GM12878 (cell line): ENCODE data around the gene RAP1B. TPM values are rescaled to one million over a fixed set of nuclear protein-coding genes. Genes with fewer than 3 reads are reported as not detected.

Experiments
- BCL11A ChIP-seq: IDR thresholded peaks from 2 replicates; pipeline ENCODE4 v1.6.1; 2011; ENCODE audit warnings: low read depth, low read length
- BCL3 ChIP-seq: IDR thresholded peaks from 2 replicates; pipeline ENCODE4 v1.6.1; 2011; ENCODE audit warnings: borderline replicate concordance, low read depth, mild to moderate bottlenecking, moderate library complexity, low read length; ENCODE audit not compliant: insufficient read depth, poor library complexity, severe bottlenecking
- CREB1 ChIP-seq: IDR thresholded peaks from 2 replicates; pipeline ENCODE4 v1.6.1; 2012; ENCODE audit warnings: low read depth, mild to moderate bottlenecking, inconsistent platforms
- E2F4 ChIP-seq: IDR thresholded peaks from 2 replicates; pipeline ENCODE4 v1.6.1; 2012; ENCODE audit warnings: low read depth, low read length, improper control_type of control experiment
- E2F8 ChIP-seq: fragments of 450-650 bp; IDR thresholded peaks from 2 replicates; pipeline ENCODE4 v1.6.1; 2018; ENCODE audit warnings: mild to moderate bottlenecking, low read depth, moderate library complexity; ENCODE audit not compliant: partially characterized antibody
- E4F1 ChIP-seq: fragments of 450-650 bp; IDR thresholded peaks from 2 replicates; pipeline ENCODE4 v1.6.1; 2018; ENCODE audit warnings: borderline replicate concordance, mild to moderate bottlenecking; ENCODE audit not compliant: partially characterized antibody
- ETV6 ChIP-seq, 2 experiments: fragments of 450-650 bp in 1 of 2; IDR thresholded peaks in 1 of 2; conservative IDR thresholded peaks in 1 of 2; 2 replicates each; pipeline ENCODE4 v1.6.1; 2014; ENCODE audit warnings: antibody characterized with exemption in 1 of 2, borderline replicate concordance in 1 of 2, low read depth in 1 of 2, mild to moderate bottlenecking in 1 of 2, moderate library complexity in 1 of 2
- HCFC1 ChIP-seq: fragments of 150-350 bp; IDR thresholded peaks from 2 replicates; pipeline ENCODE4 v1.6.1; 2014; ENCODE audit warnings: low read length
- IRF4 ChIP-seq: IDR thresholded peaks from 2 replicates; pipeline ENCODE4 v1.6.1; 2011; ENCODE audit warnings: low read depth, low read length
- JUNB ChIP-seq: IDR thresholded peaks from 2 replicates; pipeline ENCODE4 v1.6.1; 2016; ENCODE audit warnings: antibody characterized with exemption, mild to moderate bottlenecking
- PAX8 ChIP-seq: fragments of 450-650 bp; IDR thresholded peaks from 2 replicates; pipeline ENCODE4 v1.6.1; 2017; ENCODE audit warnings: mild to moderate bottlenecking, moderate library complexity
- POLR2A ChIP-seq: IDR thresholded peaks from 2 replicates; pipeline ENCODE4 v1.6.1; 2011; ENCODE audit warnings: low read depth, mild to moderate bottlenecking, low read length
- SIN3A ChIP-seq: IDR thresholded peaks from 2 replicates; pipeline ENCODE4 v1.6.1; 2012; ENCODE audit warnings: low read depth, low read length, improper control_type of control experiment
- SMC3 ChIP-seq: IDR thresholded peaks from 2 replicates; pipeline ENCODE4 v1.6.1; 2011; ENCODE audit warnings: low read length, improper control_type of control experiment, borderline replicate concordance
- STAT1 ChIP-seq: fragments of 450-650 bp; conservative IDR thresholded peaks from 2 replicates; pipeline ENCODE4 v1.6.1; 2014; ENCODE audit warnings: antibody characterized with exemption, mild to moderate bottlenecking
- TARDBP ChIP-seq: IDR thresholded peaks from 2 replicates; pipeline ENCODE4 v1.6.1; 2016; ENCODE audit warnings: borderline replicate concordance
- ZNF207 ChIP-seq: fragments of 450-650 bp; IDR thresholded peaks from 2 replicates; pipeline ENCODE4 v1.6.1; 2014; ENCODE audit warnings: antibody characterized with exemption, mild to moderate bottlenecking, borderline replicate concordance
- ZNF24 ChIP-seq: fragments of 450-650 bp; IDR thresholded peaks from 2 replicates; pipeline ENCODE4 v1.6.1; 2017; ENCODE audit warnings: antibody characterized with exemption, mild to moderate bottlenecking
- polyA plus RNA-seq, 11 experiments: library from polyadenylated mRNA; depleted of rRNA in 4 of 11; unstranded in 6 of 11; stranded (reverse) in 5 of 11; fragments of >200 nt; fragmentation: Nextera tagmentation in 4 of 11; fragmentation: Illumina TruSeq in 1 of 11; extraction: Ambion mirVana in 4 of 11; extraction: Trizol in 1 of 11; gene quantifications; 1 replicate in 1 of 11; 2 replicates in 10 of 11; pipeline versions ENCODE4 v1.2.1 to v1.2.3, GENCODE V29; 2011 to 2016; ENCODE audit warnings: inconsistent platforms in 2 of 11, missing spikeins in 2 of 11, low read depth in 1 of 11
- total RNA-seq, 4 experiments: library from RNA; depleted of rRNA in 3 of 4; stranded (reverse); fragments of >200 nt in 3 of 4; fragmentation: Illumina TruSeq in 1 of 4; extraction: Trizol in 1 of 4; gene quantifications; 2 replicates each; pipeline versions ENCODE4 v1.2.1 to v1.2.3, GENCODE V29; 2013 to 2021
- TF ChIP-seq, protein P1 (sequence below): fragments of 450-650 bp; formaldehyde crosslinking; IDR thresholded peaks from 2 replicates; pipeline ENCODE4 v1.4.0; 2020; ENCODE audit warnings: mild to moderate bottlenecking, moderate library complexity

Gene RAP1B
- total and polyA plus RNA-seq, 10 of the 15 experiments (the other 5 are each of a cell fraction or from before 2014, with no cell fraction given) = 88.9 to 219 (median 127) TPM

DNA sequence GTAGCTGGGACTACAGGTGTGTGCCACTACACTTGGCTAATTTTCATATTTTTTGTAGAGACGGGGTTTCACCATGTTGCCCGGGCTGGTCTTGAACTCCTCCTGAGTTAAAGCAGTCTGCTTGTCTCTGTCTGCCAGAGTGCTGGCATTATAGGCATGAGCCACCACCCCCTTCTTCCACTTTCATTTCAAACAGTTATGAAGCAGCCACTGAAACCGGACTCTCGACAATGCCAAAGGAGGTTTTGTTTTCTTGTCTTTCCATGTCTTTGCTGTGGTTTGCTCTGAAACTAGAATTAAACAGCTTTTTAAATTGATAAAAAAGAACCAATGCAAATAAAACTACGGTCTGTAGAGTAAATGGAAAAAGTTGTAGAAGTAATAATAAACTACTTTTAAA is 30.4 kb downstream of the RAP1B start (continued):
- TF ChIP-seq ZNF207 = no peak
- no peak for TF ChIP-seq TARDBP
- peak in 1 of 2 experiments; percentile 83; a peak in 2 of 4 replicates for TF ChIP-seq ETV6 (conservative IDR thresholded peaks at IDR 0.05 in 1 of 2, IDR thresholded peaks at IDR 0.05 in 1 of 2; ENCODE audit: borderline replicate concordance in 1 of 2, low read depth in 1 of 2)
- no peak for TF ChIP-seq BCL3
- no peak for TF ChIP-seq STAT1
- TF ChIP-seq E2F4 = no peak
- TF ChIP-seq PAX8 = no peak
- peak; percentile 61; the same call in 1 of the 2 replicates for TF ChIP-seq ZNF24
- no peak for TF ChIP-seq CREB1
- TF ChIP-seq, protein P1, sequence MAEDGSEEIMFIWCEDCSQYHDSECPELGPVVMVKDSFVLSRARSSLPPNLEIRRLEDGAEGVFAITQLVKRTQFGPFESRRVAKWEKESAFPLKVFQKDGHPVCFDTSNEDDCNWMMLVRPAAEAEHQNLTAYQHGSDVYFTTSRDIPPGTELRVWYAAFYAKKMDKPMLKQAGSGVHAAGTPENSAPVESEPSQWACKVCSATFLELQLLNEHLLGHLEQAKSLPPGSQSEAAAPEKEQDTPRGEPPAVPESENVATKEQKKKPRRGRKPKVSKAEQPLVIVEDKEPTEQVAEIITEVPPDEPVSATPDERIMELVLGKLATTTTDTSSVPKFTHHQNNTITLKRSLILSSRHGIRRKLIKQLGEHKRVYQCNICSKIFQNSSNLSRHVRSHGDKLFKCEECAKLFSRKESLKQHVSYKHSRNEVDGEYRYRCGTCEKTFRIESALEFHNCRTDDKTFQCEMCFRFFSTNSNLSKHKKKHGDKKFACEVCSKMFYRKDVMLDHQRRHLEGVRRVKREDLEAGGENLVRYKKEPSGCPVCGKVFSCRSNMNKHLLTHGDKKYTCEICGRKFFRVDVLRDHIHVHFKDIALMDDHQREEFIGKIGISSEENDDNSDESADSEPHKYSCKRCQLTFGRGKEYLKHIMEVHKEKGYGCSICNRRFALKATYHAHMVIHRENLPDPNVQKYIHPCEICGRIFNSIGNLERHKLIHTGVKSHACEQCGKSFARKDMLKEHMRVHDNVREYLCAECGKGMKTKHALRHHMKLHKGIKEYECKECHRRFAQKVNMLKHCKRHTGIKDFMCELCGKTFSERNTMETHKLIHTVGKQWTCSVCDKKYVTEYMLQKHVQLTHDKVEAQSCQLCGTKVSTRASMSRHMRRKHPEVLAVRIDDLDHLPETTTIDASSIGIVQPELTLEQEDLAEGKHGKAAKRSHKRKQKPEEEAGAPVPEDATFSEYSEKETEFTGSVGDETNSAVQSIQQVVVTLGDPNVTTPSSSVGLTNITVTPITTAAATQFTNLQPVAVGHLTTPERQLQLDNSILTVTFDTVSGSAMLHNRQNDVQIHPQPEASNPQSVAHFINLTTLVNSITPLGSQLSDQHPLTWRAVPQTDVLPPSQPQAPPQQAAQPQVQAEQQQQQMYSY (CRISPR knock-in tag) = no peak
- no peak for TF ChIP-seq POLR2A
- no peak for TF ChIP-seq BCL11A
- TF ChIP-seq SMC3 = no peak
- no peak for TF ChIP-seq HCFC1
- TF ChIP-seq SIN3A = no peak
- 0 out of 2 replicates have a peak, but pooled peaks have one; percentile 43 for TF ChIP-seq IRF4
- TF ChIP-seq E4F1 = no peak
- TF ChIP-seq E2F8 = no peak
- no peak for TF ChIP-seq JUNB
